LoVo (cell line): ENCODE data around the gene TMEM182.
A peak's percentile ranks its signal among the peaks of the same experiment; 100 is the strongest.

Experiments used
- DNase-seq: peaks from one replicate; pipeline ENCODE4 v3.0.0-alpha.2; 2016; ENCODE audit warnings: low spot score

The TMEM182 gene

GRCh38 chr2:102801858-102802699, 40.2 kb downstream of the TMEM182 start:
- no peak for DNase-seq

GRCh38 chr2:102803041-102803896, 41.4 kb downstream of the TMEM182 start:
- peak; percentile 36 for DNase-seq

DNA sequence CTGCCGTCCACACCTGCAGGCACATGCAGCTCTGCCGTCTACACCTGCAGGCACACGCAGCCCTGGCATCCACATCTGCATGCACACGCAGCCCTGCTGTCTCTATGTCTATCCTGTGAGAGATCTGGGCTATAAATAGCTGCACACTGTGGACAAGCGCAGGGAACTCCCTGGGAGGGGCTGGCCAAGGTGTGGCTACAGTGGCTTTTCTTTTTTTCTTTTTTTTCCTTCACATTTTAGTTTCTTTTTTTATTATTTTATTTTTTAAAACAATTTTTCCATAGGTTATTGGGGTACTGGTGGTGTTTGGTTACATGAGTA, 42.0 kb downstream of the TMEM182 start:
- peak; percentile 12 for DNase-seq

- DNase-seq, result peak; percentile 63
These were observed 44.5 kb downstream of the TMEM182 start for GRCh38 chr2:102806250-102806837.

GRCh38 chr2:102809291-102810189, 47.7 kb downstream of the TMEM182 start:
- DNase-seq, result no peak

- DNase-seq, result no peak
These were observed 53.5 kb downstream of the TMEM182 start for GRCh38 chr2:102815285-102815684.

- no peak for DNase-seq
These were observed 65.1 kb downstream of the TMEM182 start for GRCh38 chr2:102826904-102827303.

DNA sequence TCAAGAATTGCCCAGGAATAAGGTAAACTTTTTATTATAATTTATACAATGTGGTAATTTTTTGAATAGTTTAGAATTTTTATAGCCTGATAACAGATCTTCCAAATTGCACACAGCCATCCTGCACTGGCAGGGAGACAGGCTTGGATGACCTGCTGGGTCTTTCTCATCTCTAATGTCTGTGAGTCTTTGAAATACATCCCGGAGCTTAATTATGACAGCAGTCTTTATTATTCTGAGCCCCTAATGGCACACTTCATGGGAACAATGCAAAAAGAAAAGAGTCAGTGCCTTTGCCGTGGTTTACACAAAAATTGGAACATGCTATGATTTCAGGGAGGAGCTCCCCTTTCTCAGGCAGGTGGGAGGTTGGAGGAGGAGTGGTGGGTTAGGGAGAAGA, 71.0 kb downstream of the TMEM182 start:
- DNase-seq, result no peak

DNA sequence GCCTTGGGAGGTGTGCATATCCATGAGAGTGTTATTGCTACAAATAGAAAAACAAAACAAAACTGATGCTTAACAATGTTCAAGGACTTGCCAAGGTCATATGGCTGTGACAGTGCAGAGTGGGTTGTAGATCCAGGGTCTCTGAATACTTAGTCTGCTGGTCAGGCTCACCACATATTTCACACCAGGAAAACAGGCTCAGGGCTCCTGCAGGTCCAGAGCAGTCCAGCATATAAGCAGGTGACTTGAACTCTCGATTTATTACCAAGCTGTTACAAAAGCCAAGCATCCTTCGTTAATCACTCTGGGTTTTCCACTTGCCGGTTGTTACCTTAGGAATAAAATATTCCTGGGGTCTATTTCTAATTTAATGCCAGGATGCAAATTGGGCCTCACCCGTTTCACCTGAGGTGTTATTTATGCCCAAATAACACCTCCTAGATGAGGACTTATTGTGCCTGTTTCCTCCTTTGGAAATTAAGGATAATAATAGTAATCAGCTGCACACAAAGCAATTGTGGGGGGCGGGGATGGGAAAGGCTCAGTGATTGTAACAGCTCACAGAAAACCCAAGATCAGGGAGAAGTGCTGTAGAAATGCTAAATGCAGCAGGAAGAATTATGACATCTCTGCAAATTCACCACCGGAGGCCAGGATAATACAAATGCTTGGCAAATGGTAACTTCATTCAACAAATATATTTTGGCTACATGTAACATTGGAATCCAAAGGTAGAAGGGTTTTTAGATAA, 72.9 kb downstream of the TMEM182 start:
- DNase-seq, result no peak

DNA sequence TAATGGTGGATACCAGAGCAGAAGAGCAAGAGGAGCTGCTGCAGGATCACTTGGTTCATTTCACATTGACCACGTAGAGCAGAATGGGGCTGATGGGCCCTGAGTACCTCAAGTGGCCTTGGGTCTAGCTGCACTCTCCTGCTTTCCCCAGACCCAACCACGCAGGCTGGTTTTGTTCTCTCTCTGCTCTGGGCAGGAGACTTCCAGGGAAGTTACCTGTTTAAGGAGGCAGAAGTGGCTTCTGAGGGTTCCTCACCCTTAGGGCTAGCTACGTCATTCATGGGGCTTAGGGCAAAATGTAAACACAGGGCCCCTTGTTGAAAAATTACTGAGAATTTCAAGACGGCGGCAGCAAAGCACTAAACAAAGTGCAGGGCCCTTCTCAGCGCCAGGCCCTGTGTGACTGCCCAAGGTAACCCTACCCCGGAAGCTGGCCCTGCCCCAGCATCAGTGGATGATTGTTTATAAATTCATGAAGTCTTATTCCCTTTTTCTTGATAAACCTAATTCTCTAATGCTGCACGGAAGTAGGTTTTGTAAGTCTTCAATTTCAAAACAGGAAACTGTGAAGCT, 75.9 kb downstream of the TMEM182 start:
- no peak for DNase-seq

- peak; percentile 24 for DNase-seq
These were observed 78.0 kb downstream of the TMEM182 start for GRCh38 chr2:102839668-102840388.

GRCh38 chr2:102841107-102841840, 79.4 kb downstream of the TMEM182 start:
- peak; percentile 12 for DNase-seq

DNA sequence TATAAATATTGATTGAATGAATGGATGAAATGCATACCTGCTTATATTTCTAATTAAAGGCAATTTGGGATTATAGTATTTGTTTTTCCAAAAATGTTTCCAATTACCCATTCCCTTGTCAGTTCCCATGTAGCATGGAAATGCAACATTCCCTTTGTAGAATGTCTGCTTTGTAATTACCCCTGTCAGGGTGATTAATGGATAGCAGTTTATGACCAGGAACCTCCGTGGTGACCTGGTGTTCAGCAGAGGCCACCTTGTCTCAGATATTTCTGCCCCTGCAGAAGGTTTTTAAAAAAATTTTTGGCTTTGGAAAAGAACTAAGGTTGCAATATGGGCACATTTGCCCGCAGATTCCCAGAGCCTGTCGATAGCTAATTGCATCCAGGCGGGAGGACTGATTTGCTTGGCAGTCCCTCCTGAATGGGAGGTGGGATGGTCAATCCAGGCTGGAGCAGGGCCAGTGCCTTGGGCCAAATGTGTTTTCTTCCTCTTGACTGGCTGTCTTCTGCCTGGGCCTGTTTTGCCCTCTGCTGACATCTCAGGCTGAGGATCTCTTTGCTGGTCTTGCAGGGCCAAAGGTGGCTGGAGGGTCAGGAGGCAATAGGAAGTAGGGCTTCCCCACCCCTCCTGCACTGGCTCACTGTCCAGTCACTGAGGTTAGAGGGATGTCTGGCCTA, 82.1 kb downstream of the TMEM182 start:
- DNase-seq, result no peak

DNA sequence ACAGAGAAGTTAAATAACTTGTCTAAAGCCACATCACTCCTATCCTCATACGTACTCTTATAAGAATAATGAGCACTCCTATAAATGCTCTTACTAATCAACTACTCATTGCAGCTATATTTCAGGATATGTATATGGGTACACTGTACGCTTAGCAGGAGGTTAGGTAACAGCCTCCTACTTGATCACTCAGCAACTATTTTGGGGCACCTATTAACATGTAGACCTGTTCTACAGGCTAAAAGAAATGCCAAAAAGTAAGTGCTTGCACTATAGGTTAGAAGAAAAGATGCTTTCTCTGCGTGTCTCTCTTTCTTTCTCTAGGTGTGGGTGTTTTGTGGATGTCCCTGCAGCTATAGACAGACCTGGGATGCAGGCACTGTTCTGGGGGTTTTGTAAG, 83.1 kb downstream of the TMEM182 start:
- DNase-seq, result no peak

DNA sequence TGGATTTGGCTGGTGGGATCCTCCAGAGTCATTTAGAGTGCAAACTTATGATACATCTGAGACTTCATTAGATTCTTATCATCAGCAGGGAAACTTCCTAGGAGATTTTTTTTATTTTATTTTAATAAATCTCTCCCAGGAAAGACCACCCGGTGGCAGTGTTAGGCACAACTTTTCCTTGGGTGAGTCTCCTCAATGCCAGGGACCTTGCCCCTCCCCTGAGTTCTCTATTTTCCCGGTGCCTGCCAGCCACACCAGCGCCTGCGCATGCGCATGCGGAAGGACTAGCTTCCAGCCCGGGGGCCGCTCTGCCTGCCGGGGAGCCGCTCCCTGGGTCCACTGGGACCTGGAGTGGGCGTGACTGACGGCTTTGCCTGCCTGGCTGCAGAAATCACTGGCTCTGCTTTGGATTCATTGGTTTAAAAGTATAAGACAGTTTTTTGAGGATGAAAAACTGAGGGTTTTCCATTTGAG, 86.6 kb downstream of the TMEM182 start:
- peak; percentile 42 for DNase-seq

DNA sequence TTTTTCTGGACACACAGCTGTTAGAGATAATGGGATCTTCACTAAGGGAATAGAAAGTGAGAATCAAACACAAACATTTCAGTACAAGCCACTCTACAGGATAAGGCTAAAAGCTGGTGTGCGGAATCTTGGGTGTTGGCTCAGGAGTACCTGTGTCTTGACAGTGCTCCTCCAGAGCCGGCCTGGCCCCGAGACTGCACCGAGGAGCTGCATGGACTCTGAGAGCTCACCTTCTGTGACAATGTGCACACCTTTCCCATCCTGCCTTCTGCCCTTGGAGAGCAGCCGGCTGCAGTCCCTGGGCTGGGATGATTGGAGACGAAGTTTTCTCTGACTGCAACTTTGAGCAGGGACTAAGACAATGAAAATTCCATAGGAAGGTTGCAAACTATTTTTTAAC, 89.1 kb downstream of the TMEM182 start:
- no peak for DNase-seq

DNA sequence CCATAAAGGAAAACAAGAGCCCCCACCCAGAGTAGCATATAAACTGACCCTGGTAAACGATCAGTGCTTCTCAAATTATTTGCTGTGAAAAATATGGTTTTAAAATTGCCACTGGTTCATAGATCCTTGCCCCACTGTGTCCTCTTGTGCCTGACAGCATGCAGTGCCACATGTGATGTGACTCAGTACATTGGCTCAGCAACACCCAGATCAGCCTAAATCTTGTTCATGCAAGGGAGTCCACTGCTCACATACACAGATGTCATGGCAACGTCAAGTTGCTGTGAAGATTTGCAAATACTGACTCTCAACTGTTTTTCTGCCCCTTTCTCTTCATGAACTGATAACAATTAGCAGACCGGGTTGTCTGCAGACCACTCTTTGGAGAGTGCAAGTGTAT, 91.0 kb downstream of the TMEM182 start:
- DNase-seq, result no peak
